Activated CD4-positive, alpha-beta T cell treated with anti-CD3 and anti-CD28 coated beads for 36 hours (primary cell): ENCODE results near the gene C19orf25. TPM values are rescaled to one million over a fixed set of nuclear protein-coding genes. Genes with fewer than 3 reads are reported as not detected.

Experiments
- ATAC-seq: fragments of 200-7000 bp; cut with Tn5 transposase; one replicate; pipeline ENCODE4 v1.10.0; 2021; ENCODE audit warnings: mild to moderate bottlenecking, moderate library complexity
- CTCF ChIA-PET: fragments of 350-600 bp; sonication (Branson Sonifier 250); formaldehyde crosslinking; loops from one replicate; lab custom pipeline; 2021; ENCODE audit warnings: antibody characterized with exemption; lab: Charles Lee
- POLR2A ChIA-PET: fragments of 350-600 bp; sonication (Branson Sonifier 250); formaldehyde crosslinking; loops from one replicate; lab custom pipeline; 2021; ENCODE audit warnings: antibody characterized with exemption, inconsistent platforms; lab: Charles Lee
- DNase-seq: peaks from one replicate; pipeline ENCODE4 v3.0.0-alpha.2; 2020
- H3K27ac Mint-ChIP-seq: one replicate; pipeline ENCODE4 v1.8.0; 2021; ENCODE audit warnings: mixed read lengths
- H3K27me3 Mint-ChIP-seq: one replicate; pipeline ENCODE4 v1.8.0; 2021; ENCODE audit warnings: mixed read lengths
- H3K36me3 Mint-ChIP-seq: one replicate; pipeline ENCODE4 v1.8.0; 2021; ENCODE audit warnings: low read depth, mixed read lengths
- H3K4me1 Mint-ChIP-seq: one replicate; pipeline ENCODE4 v1.8.0; 2021; ENCODE audit warnings: mixed read lengths
- H3K4me3 Mint-ChIP-seq: one replicate; pipeline ENCODE4 v1.8.0; 2021; ENCODE audit warnings: mild to moderate bottlenecking, moderate library complexity, mixed read lengths
- H3K9me3 Mint-ChIP-seq: one replicate; pipeline ENCODE4 v1.8.0; 2021; ENCODE audit warnings: low read depth, mixed read lengths
- intact Hi-C, 2 experiments: fragments of 100-400 bp; cut with DNase I in 1 of 2; cut with micrococcal nuclease in 1 of 2; formaldehyde crosslinking; loops; one replicate each; pipeline versions ENCODE4 v1.14.2 to v1.15.1; 2022 to 2024; cut with DNase I, micrococcal nuclease
- total RNA-seq, 2 experiments: library from RNA; stranded (reverse); gene quantifications; one replicate each; pipeline ENCODE4 v1.2.3, GENCODE V29; 2021

C19orf25 gene
- 10 to 100 TPM; 19.9 to 26.9 TPM for total RNA-seq

DNA sequence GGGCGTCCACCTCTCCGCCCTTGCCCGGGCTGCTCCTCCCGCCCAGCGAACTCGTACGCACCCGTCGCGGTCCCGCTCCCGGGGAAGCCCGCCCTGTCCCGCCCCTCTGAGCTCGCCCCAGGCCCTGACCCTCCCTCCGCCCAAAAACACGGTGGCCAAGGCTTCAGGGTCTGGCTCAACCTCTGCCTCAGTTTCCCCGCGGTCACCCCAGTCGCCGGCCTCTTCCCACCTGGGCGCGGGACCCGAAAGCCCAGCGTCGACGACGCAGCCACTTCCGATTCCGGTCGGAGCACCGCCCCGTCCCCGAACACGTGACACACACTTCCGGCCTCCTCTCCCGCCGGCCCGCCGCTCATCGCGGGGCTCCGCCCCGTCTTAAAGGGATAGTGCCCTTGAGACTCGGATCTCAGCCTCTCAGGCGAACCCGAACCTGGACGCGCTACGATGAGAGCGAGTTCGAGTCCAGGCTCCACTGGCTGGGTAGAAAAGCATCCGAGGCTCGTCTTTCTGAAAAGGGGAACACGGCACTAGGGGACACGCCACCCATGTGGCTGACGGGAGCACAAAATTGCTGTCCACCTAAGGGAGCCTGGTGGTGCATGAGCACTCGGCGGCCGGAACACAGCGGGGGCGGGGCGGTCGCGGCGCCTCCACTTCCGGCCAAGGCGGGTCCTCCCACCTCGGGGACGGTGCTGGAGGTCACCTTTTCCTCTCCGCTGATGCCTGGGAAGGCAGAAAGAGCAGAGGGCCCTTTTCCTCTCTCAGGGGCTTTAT, at the start of gene C19orf25:
Gene C19orf25 (minus strand): TSS at position 282 of the 774 bp plus-strand sequence. CDS start 312 bp downstream, outside the sequence.
- ChIA-PET CTCF (interaction anchor here (0.6 kb wide), 1 partner anchor 823 kb away, joined by 3 read pairs; no protein-coding TSS in a partner anchor), POLR2A (no interaction called here)
- intact Hi-C loops, result loop anchor here (1.0 to 5.0 kb wide), 12 partner anchors 11 to 173 kb away; partner anchors contain the start of genes PCSK4 (in 2 of the 2), ADAMTSL5 (in 1 of the 2), DAZAP1 (in 1 of the 2) and MBD3 (in 1 of the 2)
- Mint-ChIP-seq H3K4me1 (peaks cover 6% of the 10 kb centered on the region), H3K4me3 (peak within 1 kb of the TSS; percentile 96), H3K36me3 (peaks cover 7% of the 10 kb centered on the region), H3K27ac (peak within 1 kb of the TSS; percentile 95), H3K9me3 (no peaks in the 10 kb centered on the region), H3K27me3 (no peaks in the 10 kb centered on the region)
- DNase-seq, result peak; percentile 97
- peak; percentile 98 for ATAC-seq

DNA sequence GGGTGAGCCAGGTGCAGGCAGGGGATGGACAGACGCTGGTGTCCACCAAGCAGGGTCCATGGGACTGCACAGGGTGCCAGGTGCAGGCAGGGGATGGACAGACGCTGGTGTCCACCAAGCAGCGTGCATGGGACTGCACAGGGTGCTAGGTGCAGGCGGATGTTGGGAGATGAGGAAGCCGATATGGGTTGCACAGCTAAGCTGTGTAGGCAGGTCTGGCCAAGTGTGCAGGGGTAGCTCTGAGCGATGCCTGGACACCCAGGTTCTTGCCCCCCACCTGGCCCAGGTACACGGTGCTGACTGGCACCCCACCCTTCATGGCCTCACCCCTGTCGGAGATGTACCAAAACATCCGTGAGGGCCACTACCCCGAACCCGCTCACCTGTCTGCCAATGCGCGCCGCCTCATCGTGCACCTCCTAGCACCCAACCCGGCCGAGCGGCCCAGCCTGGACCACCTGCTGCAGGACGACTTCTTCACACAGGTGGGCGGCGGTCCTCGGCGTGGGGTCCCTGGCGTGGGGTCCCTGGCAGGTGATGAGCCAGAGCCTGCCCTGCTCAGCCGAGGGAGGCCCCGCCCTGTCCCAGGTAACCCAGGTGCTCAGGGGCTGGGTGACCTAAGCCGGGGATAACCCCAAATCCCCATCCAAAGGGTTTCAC, 48.8 kb upstream of the C19orf25 start:
- DNase-seq (no peak), ATAC-seq (no peak)
- H3K36me3 Mint-ChIP-seq, result no peaks in the 10 kb centered on the region
- intact Hi-C loops, result no loop called here
- ChIA-PET POLR2A (no interaction called here), CTCF (interaction anchor here (0.6 kb wide), 1 partner anchor 140 kb away, joined by 3 read pairs; no protein-coding TSS in a partner anchor)
- no peak overlapping the region for H3K4me3 Mint-ChIP-seq
- H3K27me3 Mint-ChIP-seq, result peaks cover 37% of the 10 kb centered on the region
- H3K9me3 Mint-ChIP-seq, result no peaks in the 10 kb centered on the region
- H3K4me1 Mint-ChIP-seq, result peaks cover 5% of the 10 kb centered on the region
- no peak overlapping the region for H3K27ac Mint-ChIP-seq

DNA sequence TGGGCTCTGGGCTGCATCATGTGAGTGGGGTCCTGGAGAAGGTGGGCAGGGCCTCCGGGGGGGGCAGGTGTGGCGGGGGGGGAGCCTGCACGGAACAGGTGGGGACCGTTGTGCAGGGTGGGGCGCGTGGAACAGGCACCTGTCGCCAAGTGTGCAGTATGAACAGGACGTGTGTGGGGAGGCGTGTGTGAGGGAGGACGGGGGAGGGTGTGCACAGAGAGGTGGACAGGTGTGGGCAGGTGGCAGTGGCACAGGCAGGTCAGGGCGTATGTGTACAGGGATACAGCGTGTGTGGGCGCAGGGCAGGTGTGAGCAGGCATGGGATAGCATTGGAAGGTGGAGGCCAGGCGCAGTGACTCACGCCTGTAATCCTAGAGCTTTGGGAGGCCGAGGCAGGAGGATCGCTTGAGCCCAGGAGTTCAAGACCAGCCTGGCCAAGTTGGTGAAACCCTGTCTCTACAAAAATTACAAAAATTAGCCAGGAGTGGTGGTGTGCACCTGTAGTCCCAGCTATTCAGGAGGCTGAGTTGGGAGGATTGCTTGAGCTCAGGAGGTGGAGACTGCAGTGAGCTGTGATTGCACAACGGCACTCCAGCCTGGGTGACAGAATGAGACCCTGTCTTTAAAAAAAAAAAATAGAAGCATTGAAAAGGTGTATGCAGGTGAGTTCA, 48.1 kb upstream of the C19orf25 start:
- ChIA-PET POLR2A (no interaction called here), CTCF (interaction anchor here (0.6 kb wide), 1 partner anchor 141 kb away, joined by 3 read pairs; no protein-coding TSS in a partner anchor)
- no peaks in the 10 kb centered on the region for H3K36me3 Mint-ChIP-seq
- peaks cover 5% of the 10 kb centered on the region for H3K4me1 Mint-ChIP-seq
- H3K27me3 Mint-ChIP-seq, result peaks cover 37% of the 10 kb centered on the region
- H3K9me3 Mint-ChIP-seq, result no peaks in the 10 kb centered on the region
- no peak overlapping the region for H3K4me3 Mint-ChIP-seq
- intact Hi-C loops, result no loop called here
- no peak overlapping the region for H3K27ac Mint-ChIP-seq
- ATAC-seq (no peak), DNase-seq (no peak)

DNA sequence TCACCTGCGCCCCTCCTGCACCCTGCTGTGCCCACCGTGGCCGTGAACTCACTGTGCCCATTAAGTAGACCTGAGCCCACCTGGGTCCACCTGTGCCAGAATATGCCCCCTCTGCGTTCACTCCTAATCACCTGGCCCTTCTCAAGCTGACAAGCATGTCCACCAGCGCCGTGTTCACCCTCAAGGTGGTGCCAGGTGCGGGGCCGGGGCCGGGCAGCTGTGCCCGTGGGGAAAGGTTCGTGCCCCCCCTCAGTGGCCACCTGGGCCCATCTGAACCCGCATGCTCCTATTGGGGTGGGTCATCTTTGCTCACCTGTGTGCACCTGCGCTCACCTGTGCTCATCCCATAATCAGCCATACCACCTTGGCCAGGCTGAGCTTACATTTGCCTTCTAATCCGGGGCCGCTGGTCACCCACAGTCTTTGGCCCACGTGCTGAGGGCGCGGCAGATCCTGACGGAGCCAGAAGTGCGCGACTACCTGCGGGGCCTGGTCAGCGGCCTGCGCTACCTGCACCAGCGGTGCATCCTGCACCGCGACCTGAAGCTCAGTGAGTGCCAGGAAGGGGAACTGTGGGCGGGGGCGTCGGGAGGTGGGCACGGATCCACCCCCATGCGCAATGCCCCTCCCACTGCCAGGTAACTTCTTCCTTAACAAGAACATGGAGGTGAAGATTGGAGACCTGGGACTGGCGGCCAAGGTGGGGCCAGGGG, 47.2 kb upstream of the C19orf25 start:
- DNase-seq (no peak), ATAC-seq (no peak)
- Mint-ChIP-seq H3K4me1 (peaks cover 5% of the 10 kb centered on the region), H3K4me3 (no peak overlapping the region), H3K9me3 (no peaks in the 10 kb centered on the region), H3K27me3 (peaks cover 37% of the 10 kb centered on the region), H3K36me3 (no peaks in the 10 kb centered on the region), H3K27ac (no peak overlapping the region)
- ChIA-PET CTCF (no interaction called here), POLR2A (no interaction called here)
- intact Hi-C loops, result no loop called here

DNA sequence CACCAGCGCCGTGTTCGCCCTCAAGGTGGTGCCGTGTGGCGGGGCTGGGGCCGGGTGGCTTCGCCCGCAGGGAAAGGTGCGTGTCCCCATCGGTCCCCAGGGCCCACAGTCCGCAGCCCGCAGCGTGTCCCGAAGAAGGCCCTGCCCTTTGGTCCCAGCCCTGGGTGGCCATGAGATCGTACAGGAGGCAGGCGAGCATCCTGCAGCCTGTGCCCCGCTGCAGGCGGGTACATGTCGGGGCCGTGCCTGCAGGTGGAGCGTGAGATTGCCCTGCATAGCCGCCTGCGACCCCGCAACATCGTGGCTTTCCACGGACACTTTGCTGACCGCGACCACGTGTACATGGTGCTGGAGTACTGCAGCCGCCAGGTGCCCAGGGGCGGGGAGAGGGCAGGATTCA, 46.3 kb upstream of the C19orf25 start:
- no peak for DNase-seq
- no peaks in the 10 kb centered on the region for H3K36me3 Mint-ChIP-seq
- no peaks in the 10 kb centered on the region for H3K9me3 Mint-ChIP-seq
- no peak overlapping the region for H3K4me3 Mint-ChIP-seq
- ChIA-PET CTCF (no interaction called here), POLR2A (no interaction called here)
- H3K27me3 Mint-ChIP-seq, result peaks cover 37% of the 10 kb centered on the region
- H3K4me1 Mint-ChIP-seq, result peaks cover 5% of the 10 kb centered on the region
- intact Hi-C loops, result no loop called here
- no peak for ATAC-seq
- H3K27ac Mint-ChIP-seq, result no peak overlapping the region

DNA sequence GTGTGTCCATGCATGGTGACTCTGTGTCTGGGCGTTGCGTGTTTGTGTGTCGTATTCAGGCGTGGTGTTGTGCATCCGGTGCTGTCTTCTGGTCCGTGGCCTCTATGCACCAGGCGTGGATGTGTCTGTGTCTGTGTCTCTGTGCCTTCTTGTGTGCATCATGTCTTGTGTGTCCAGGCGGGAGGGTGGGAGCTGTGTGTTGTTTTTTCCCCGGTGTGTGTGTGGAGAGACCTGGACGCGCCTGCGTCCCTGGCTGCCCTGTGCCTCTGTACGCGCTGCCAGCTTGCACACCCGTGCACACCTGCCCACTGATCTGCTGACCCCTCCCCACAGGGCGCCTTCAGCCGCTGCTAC, 45.9 kb upstream of the C19orf25 start:
- H3K27ac Mint-ChIP-seq, result no peak overlapping the region
- POLR2A ChIA-PET, result no interaction called here
- H3K9me3 Mint-ChIP-seq, result no peaks in the 10 kb centered on the region
- H3K36me3 Mint-ChIP-seq, result no peaks in the 10 kb centered on the region
- no peak for ATAC-seq
- CTCF ChIA-PET, result no interaction called here
- no peak for DNase-seq
- peaks cover 34% of the 10 kb centered on the region for H3K27me3 Mint-ChIP-seq
- H3K4me1 Mint-ChIP-seq, result peaks cover 5% of the 10 kb centered on the region
- intact Hi-C loops, result no loop called here
- no peak overlapping the region for H3K4me3 Mint-ChIP-seq

DNA sequence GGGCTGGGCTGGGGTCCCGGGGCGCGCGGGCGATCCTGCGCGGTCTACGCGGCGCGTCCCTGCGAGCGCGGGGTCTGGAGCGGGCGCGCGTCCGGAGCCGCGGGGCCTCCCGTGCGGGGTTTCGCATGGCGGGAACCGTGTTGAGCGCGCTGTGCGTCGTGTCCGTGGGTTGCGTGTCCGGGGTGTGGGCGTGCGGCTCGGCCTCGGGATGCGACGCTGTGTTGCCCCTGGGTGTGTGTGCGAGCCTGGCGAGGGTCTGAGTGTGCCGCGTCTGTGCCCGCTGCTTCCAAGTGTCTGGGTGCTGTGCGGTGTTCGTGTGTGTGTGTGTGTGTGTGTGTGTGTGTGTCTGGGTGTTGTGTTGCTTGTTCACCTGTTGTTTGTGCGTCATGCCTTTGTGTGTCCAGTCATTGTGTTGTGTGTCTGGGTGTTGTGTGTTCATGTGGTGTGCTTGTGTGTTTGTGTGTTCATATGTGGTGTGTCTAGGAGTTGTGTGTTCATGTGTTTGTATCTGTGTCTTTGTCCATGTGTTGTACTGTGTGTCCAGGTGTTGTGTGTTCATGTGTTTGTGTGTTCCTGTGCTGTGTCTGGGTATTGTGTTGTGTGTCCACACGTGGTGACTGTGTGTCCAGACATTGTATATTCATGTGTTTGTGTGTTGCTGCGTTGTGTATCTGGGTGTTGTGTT, 45.4 kb upstream of the C19orf25 start:
- intact Hi-C loops, result no loop called here
- H3K4me3 Mint-ChIP-seq, result no peak overlapping the region
- ChIA-PET POLR2A (no interaction called here), CTCF (no interaction called here)
- no peak for DNase-seq
- ATAC-seq, result no peak
- H3K4me1 Mint-ChIP-seq, result peaks cover 5% of the 10 kb centered on the region
- peaks cover 33% of the 10 kb centered on the region for H3K27me3 Mint-ChIP-seq
- no peaks in the 10 kb centered on the region for H3K36me3 Mint-ChIP-seq
- H3K27ac Mint-ChIP-seq, result no peak overlapping the region
- no peaks in the 10 kb centered on the region for H3K9me3 Mint-ChIP-seq

DNA sequence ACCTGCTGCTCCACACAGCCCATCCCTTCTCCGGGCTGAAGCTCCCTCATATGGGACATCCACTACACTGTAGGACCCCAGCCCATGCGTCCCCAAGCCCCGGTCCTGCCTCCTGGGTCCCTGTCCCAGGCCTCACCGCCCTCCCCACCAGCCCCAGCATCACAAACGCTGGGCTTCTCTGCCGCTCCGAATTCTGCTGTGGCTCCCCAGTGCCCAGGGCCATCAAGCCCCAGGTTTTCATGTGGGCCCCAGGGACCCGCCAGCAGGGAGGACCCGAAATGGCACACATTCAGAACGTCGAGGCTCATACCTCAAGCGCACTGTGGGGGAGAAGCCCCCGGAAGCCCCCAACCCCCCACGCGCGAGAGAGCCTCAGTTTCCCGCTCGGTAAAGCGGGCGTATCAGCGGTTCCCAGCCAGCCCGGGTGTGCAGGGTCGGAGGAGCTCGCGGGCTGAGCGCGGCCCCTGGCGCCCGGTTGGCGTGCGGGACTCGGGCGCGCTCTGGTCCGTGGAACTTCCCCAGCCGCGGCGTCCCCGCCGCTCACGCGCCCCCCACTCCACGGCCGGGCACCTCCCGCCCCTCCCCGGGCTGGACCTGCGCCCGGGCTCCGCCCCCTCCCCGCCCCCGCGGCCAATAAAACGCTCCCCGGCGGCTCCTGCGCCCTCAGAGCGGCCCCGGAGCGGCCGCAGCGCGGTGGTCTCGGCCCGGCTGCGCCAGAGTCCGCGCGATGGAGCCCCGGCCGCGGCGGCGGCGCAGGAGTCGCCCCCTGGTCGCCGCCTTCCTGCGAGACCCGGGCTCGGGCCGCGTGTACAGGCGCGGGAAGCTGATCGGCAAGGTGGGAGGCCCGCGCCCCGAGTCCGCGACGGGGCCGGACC, 44.6 kb upstream of the C19orf25 start, which contains the start of gene PLK5:
Gene PLK5 (plus strand): TSS at position 666 of the 875 bp plus-strand sequence. CDS start 2,920 bp downstream, outside the sequence.
- H3K4me1 Mint-ChIP-seq, result peaks cover 5% of the 10 kb centered on the region
- ChIA-PET POLR2A (no interaction called here), CTCF (no interaction called here)
- no peak within 1 kb of the TSS for H3K4me3 Mint-ChIP-seq
- H3K36me3 Mint-ChIP-seq, result no peaks in the 10 kb centered on the region
- no peaks in the 10 kb centered on the region for H3K9me3 Mint-ChIP-seq
- intact Hi-C loops, result no loop called here
- ATAC-seq (no peak), DNase-seq (no peak)
- H3K27ac Mint-ChIP-seq, result no peak within 1 kb of the TSS
- H3K27me3 Mint-ChIP-seq, result peaks cover 33% of the 10 kb centered on the region

DNA sequence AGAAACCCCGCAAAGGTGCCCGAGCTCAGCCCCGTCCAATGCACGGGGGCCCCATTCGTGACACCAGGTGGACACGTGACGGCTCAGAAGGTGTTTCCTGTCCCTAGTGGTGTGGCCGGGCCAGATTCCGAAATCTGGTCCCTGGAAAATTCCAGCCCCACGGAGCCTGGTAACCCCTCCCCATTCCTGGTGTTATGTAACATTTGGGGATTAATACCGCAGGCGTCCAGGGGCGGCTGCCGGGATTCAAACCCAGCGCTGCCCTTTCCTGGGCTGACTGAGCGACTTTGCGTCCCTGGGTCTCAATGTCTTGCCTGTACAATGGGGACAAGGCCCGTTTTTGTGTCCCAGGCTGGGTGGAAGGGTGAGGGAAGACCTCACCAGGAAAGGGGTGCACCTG, 43.8 kb upstream of the C19orf25 start:
- intact Hi-C loops, result no loop called here
- Mint-ChIP-seq H3K4me1 (peaks cover 5% of the 10 kb centered on the region), H3K36me3 (no peaks in the 10 kb centered on the region), H3K27ac (no peak overlapping the region), H3K4me3 (no peak overlapping the region), H3K27me3 (peaks cover 33% of the 10 kb centered on the region), H3K9me3 (no peaks in the 10 kb centered on the region)
- ChIA-PET CTCF (interaction anchor here (1.2 kb wide), 1 partner anchor 23 kb away, joined by 3 read pairs; no protein-coding TSS in a partner anchor), POLR2A (no interaction called here)
- ATAC-seq, result no peak
- no peak for DNase-seq

DNA sequence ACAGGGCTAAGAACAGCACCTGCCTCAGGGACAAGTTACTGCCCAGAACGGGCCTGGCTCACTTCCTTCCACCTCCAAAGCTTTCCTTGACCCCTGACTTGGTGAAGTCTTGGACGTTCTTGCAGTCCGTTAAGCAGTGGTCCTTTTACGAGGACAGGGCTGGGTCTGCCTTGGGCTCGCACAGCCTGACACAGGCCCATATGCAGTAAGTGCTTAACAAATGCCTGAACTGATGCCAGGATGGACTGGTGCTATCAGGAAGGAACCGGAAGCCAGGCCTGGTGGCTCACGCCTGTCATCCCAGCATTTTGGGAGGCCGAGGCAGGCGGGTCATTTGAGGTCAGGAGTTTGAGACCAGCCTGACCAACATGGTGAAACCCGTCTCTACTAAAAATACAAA, 43.0 kb upstream of the C19orf25 start:
- Mint-ChIP-seq H3K27ac (no peak overlapping the region), H3K27me3 (peaks cover 30% of the 10 kb centered on the region), H3K4me3 (no peak overlapping the region), H3K4me1 (peaks cover 5% of the 10 kb centered on the region), H3K36me3 (no peaks in the 10 kb centered on the region), H3K9me3 (no peaks in the 10 kb centered on the region)
- ATAC-seq (no peak), DNase-seq (no peak)
- ChIA-PET CTCF (interaction anchor here (1.2 kb wide), 1 partner anchor 24 kb away, joined by 3 read pairs; no protein-coding TSS in a partner anchor), POLR2A (no interaction called here)
- intact Hi-C loops, result no loop called here
